HAP-1 (cell line): ENCODE data around the gene CAV3.

Source experiments
- DNase-seq, 2 experiments: peaks; one replicate each; pipeline ENCODE4 v3.0.0-alpha.2; 2016 to 2020; ENCODE audit warnings: low spot score in 2 of 2
- H3K27me3 ChIP-seq: fragments of 250-450 bp; sonication (Bioruptor Pico); 2 replicates; pipeline ENCODE4 v1.5.1; 2020; ENCODE audit warnings: low read depth, mild to moderate bottlenecking, moderate library complexity
- H3K36me3 ChIP-seq: fragments of 250-450 bp; sonication (Bioruptor Pico); replicated peaks from 2 replicates; pipeline ENCODE4 v1.5.1; 2020; ENCODE audit warnings: mild to moderate bottlenecking
- H3K4me1 ChIP-seq: fragments of 250-450 bp; sonication (Bioruptor Pico); 2 replicates; pipeline ENCODE4 v1.5.1; 2020; ENCODE audit warnings: mild to moderate bottlenecking
- H3K4me3 ChIP-seq: fragments of 250-450 bp; sonication (Bioruptor Pico); 2 replicates; pipeline ENCODE4 v1.5.1; 2020; ENCODE audit warnings: mild to moderate bottlenecking, moderate library complexity
- H3K9me3 ChIP-seq: fragments of 250-450 bp; sonication (Bioruptor Pico); 2 replicates; pipeline ENCODE4 v1.5.1; 2020; ENCODE audit warnings: mild to moderate bottlenecking, moderate library complexity
- in situ Hi-C: fragments of 300-500 bp; cut with MboI; formaldehyde crosslinking; loops from 3 replicates; pipeline ENCODE4 v1.14.3; 2020; ENCODE audit warnings: low sequenced_read_pairs, inconsistent platforms, mixed read lengths

CAV3 gene

GRCh38 chr3:8743021-8743601 lies 9.5 kb downstream of the CAV3 start:
- Histone ChIP-seq H3K36me3 (no peaks in the 10 kb centered on the region), H3K4me1 (peaks cover 8% of the 10 kb centered on the region), H3K9me3 (no peaks in the 10 kb centered on the region), H3K27me3 (no peaks in the 10 kb centered on the region), H3K4me3 (no peak overlapping the region)
- in situ Hi-C loops: no loop called here
- DNase-seq: no peak

- peaks cover 8% of the 10 kb centered on the region for H3K4me1 ChIP-seq
- H3K9me3 ChIP-seq: no peaks in the 10 kb centered on the region
- no peaks in the 10 kb centered on the region for H3K27me3 ChIP-seq
- in situ Hi-C loops: no loop called here
- DNase-seq: no peak
- H3K36me3 ChIP-seq: no peaks in the 10 kb centered on the region
- H3K4me3 ChIP-seq: no peak overlapping the region
Observed at GRCh38 chr3:8743911-8744310, 10.3 kb downstream of the CAV3 start.

- Histone ChIP-seq H3K9me3 (no peaks in the 10 kb centered on the region), H3K4me3 (no peak overlapping the region), H3K4me1 (peaks cover 8% of the 10 kb centered on the region), H3K27me3 (no peaks in the 10 kb centered on the region), H3K36me3 (no peaks in the 10 kb centered on the region)
- in situ Hi-C loops: no loop called here
- DNase-seq: no peak
Observed at GRCh38 chr3:8745619-8746370, 12.2 kb downstream of the CAV3 start.

GRCh38 chr3:8746780-8747345 lies 13.3 kb downstream of the CAV3 start:
- no peak for DNase-seq
- in situ Hi-C loops: no loop called here

GRCh38 chr3:8749316-8749715 lies 15.7 kb downstream of the CAV3 start:
- no peaks in the 10 kb centered on the region for H3K9me3 ChIP-seq
- H3K36me3 ChIP-seq: no peaks in the 10 kb centered on the region
- no peak for DNase-seq
- in situ Hi-C loops: no loop called here
- H3K4me3 ChIP-seq: no peak overlapping the region
- no peaks in the 10 kb centered on the region for H3K4me1 ChIP-seq
- no peaks in the 10 kb centered on the region for H3K27me3 ChIP-seq

More at GRCh38 chr3:8746780-8747345, 13.3 kb downstream of the CAV3 start:
- Histone ChIP-seq H3K4me1 (peaks cover under 1% of the 10 kb centered on the region), H3K9me3 (no peaks in the 10 kb centered on the region), H3K4me3 (no peak overlapping the region), H3K27me3 (no peaks in the 10 kb centered on the region), H3K36me3 (no peaks in the 10 kb centered on the region)

GRCh38 chr3:8752832-8753231 lies 19.2 kb downstream of the CAV3 start:
- H3K27me3 ChIP-seq: no peaks in the 10 kb centered on the region
- in situ Hi-C loops: loop anchor here (25.0 kb wide), 1 partner anchor 559 kb away; no protein-coding TSS in a partner anchor
- H3K4me1 ChIP-seq: no peaks in the 10 kb centered on the region
- H3K4me3 ChIP-seq: no peak overlapping the region
- DNase-seq: no peak
- H3K9me3 ChIP-seq: no peaks in the 10 kb centered on the region
- H3K36me3 ChIP-seq: no peaks in the 10 kb centered on the region

GRCh38 chr3:8755097-8755496 lies 21.5 kb downstream of the CAV3 start:
- in situ Hi-C loops: loop anchor here (25.0 kb wide), 1 partner anchor 557 kb away; no protein-coding TSS in a partner anchor
- Histone ChIP-seq H3K36me3 (no peaks in the 10 kb centered on the region), H3K9me3 (no peaks in the 10 kb centered on the region), H3K4me1 (no peaks in the 10 kb centered on the region), H3K4me3 (no peak overlapping the region), H3K27me3 (no peaks in the 10 kb centered on the region)
- DNase-seq: no peak

GRCh38 chr3:8755564-8756237 lies 22.1 kb downstream of the CAV3 start:
- DNase-seq: no peak
- no peaks in the 10 kb centered on the region for H3K27me3 ChIP-seq
- H3K4me3 ChIP-seq: no peak overlapping the region
- H3K36me3 ChIP-seq: no peaks in the 10 kb centered on the region
- no peaks in the 10 kb centered on the region for H3K4me1 ChIP-seq
- in situ Hi-C loops: loop anchor here (25.0 kb wide), 1 partner anchor 557 kb away; no protein-coding TSS in a partner anchor
- no peaks in the 10 kb centered on the region for H3K9me3 ChIP-seq

- no peak overlapping the region for H3K4me3 ChIP-seq
- in situ Hi-C loops: loop anchor here (25.0 kb wide), 1 partner anchor 556 kb away; no protein-coding TSS in a partner anchor
- H3K9me3 ChIP-seq: no peaks in the 10 kb centered on the region
- H3K36me3 ChIP-seq: no peaks in the 10 kb centered on the region
- H3K4me1 ChIP-seq: no peaks in the 10 kb centered on the region
- no peak for DNase-seq
- H3K27me3 ChIP-seq: no peaks in the 10 kb centered on the region
Observed at GRCh38 chr3:8756671-8757070, 23.1 kb downstream of the CAV3 start.

GRCh38 chr3:8757551-8758518 lies 24.2 kb downstream of the CAV3 start:
- Histone ChIP-seq H3K4me1 (no peaks in the 10 kb centered on the region), H3K9me3 (no peaks in the 10 kb centered on the region), H3K4me3 (no peak overlapping the region), H3K27me3 (no peaks in the 10 kb centered on the region), H3K36me3 (no peaks in the 10 kb centered on the region)
- DNase-seq: no peak
- in situ Hi-C loops: loop anchor here (25.0 kb wide), 1 partner anchor 554 kb away; no protein-coding TSS in a partner anchor

- H3K36me3 ChIP-seq: no peaks in the 10 kb centered on the region
- no peak for DNase-seq
- no peak overlapping the region for H3K4me3 ChIP-seq
- no peaks in the 10 kb centered on the region for H3K4me1 ChIP-seq
- H3K27me3 ChIP-seq: no peaks in the 10 kb centered on the region
- H3K9me3 ChIP-seq: no peaks in the 10 kb centered on the region
- in situ Hi-C loops: loop anchor here (25.0 kb wide), 1 partner anchor 553 kb away; no protein-coding TSS in a partner anchor
Observed at GRCh38 chr3:8759038-8759707, 25.6 kb downstream of the CAV3 start.

GRCh38 chr3:8760091-8760490 lies 26.5 kb downstream of the CAV3 start:
- H3K27me3 ChIP-seq: no peaks in the 10 kb centered on the region
- no peaks in the 10 kb centered on the region for H3K9me3 ChIP-seq
- no peaks in the 10 kb centered on the region for H3K36me3 ChIP-seq
- H3K4me1 ChIP-seq: no peaks in the 10 kb centered on the region
- in situ Hi-C loops: loop anchor here (25.0 kb wide), 1 partner anchor 552 kb away; no protein-coding TSS in a partner anchor
- DNase-seq: no peak
- H3K4me3 ChIP-seq: no peak overlapping the region
